Hepatocyte (in vitro differentiated cells): Measurements from ENCODE around the gene SUMF1.

Experiments used
- EZH2 ChIP-seq: fragments of 200-600 bp; sonication (generic); IDR thresholded peaks from 2 replicates; pipeline ENCODE4 v1.6.1; 2016; ENCODE audit warnings: antibody characterized with exemption, mild to moderate bottlenecking, borderline replicate concordance
- EZH2phosphoT487 ChIP-seq: fragments of 200-600 bp; sonication (generic); IDR thresholded peaks from one replicate; pipeline ENCODE4 v1.6.1; 2018; ENCODE audit warnings: antibody characterized with exemption, mild to moderate bottlenecking, low read depth, moderate library complexity; ENCODE audit not compliant: unreplicated experiment, severe bottlenecking

GRCh38 chr3:4332991-4333390, 134.1 kb downstream of the SUMF1 start:
- TF ChIP-seq EZH2: no peak
- TF ChIP-seq EZH2phosphoT487: no peak
